ENCODE data around the gene ABI3BP.
"Not testable (repeated sequence)": the region's sequence is repeated elsewhere in the genome, so short reads cannot be mapped to it uniquely, and the experiment has no call there.

Gene ABI3BP, protein sequence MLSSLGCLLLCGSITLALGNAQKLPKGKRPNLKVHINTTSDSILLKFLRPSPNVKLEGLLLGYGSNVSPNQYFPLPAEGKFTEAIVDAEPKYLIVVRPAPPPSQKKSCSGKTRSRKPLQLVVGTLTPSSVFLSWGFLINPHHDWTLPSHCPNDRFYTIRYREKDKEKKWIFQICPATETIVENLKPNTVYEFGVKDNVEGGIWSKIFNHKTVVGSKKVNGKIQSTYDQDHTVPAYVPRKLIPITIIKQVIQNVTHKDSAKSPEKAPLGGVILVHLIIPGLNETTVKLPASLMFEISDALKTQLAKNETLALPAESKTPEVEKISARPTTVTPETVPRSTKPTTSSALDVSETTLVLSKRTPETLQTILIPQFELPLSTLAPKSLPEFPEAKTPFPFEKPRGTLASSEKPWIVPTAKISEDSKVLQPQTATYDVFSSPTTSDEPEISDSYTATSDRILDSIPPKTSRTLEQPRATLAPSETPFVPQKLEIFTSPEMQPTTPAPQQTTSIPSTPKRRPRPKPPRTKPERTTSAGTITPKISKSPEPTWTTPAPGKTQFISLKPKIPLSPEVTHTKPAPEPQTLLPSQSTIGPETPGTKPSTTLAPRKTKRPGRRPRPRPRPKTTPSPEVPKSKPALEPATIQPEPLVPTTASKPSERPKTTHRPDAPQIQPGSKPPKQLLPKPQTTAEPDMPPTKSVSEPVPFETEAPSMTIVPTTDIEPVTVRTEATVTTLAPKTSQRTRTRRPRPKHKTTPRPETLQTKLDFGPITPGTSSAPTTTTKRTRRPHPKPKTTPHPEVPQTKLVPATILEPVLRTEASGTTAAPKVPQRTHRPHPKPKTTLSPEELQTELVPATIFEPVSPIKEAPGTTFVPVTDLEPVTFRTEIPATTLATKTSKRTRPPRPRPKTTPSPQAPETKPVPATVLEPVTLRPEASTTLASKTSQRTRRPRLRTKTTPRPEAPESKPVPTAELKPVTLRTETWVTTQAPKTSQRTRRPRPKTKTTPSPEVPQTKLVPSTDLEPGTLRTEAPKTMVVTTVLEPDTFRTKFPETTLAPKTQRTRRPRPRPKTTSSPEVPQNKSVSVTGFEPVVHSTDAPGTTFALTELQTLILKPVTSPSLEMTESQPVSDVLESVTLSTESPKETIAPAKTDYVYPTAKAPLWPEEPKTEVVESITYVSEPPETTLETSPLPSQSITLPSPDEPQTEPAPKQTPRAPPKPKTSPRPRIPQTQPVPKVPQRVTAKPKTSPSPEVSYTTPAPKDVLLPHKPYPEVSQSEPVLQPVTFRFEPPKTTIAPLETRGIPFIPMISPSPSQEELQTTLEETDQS (N-terminal part only)

DNA sequence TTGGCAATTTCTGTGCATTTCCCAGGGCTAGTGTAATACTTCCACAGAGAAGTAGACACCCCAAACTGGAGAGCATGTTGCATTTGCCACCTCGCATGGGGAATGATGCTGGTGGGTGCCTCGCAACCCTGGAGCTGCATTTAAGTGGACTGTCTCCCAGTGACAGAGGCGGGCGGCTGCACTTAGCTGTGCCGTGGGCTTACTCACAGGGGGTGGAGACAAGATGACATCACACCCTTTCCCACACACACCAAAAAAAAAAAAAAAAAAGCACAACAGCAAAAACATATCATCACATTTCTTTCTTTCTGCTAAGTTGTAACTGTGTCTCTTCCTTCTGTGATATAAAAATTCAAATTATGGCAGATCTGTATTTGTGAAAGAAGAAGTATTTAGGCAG lies at the start of gene ABI3BP:
TSS of gene ABI3BP (minus strand) at position 113 of the 400 bp plus-strand sequence. CDS start at position 76, 37 bp downstream.
- no peak for DNase-seq

DNA sequence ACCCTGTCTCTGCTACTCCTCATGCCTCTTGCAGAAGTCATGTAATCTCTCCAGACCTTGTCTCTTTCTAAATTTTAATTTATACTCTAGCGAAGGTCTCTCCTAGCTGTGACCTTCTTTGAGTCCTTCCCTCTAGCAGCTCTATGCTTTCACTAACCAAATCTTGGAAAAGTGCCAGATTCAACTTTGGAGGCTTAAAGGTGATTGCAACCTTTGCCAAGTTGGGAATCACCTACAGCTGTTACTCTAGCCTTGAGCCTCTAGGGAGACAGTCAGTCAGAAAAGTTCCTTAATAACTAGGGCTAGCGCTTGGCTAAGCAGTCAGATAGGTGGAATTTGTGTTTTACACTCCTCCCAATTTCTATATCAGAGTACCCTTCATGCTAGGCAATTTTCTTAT lies 46.1 kb upstream of the ABI3BP start:
- DNase-seq, result no peak

DNA sequence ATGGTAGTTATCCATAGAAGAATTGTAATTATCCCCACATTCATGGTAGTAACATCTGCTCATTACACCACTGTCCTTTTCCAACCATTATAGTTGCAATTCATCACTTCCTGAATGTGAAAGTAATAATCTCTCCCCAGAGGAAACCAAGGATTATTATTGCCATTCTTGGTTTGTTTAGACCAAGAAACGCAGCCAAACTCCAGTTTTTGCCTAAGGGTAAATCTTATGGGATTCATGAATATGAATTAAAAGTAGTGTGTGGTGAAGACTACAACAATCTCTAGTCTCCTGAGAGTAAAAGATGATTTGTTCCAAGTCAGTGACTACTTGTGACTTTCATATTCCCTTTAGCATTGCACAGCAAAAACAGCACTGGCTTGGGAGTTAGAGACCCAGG lies 45.7 kb upstream of the ABI3BP start:
- DNase-seq, result no peak

DNA sequence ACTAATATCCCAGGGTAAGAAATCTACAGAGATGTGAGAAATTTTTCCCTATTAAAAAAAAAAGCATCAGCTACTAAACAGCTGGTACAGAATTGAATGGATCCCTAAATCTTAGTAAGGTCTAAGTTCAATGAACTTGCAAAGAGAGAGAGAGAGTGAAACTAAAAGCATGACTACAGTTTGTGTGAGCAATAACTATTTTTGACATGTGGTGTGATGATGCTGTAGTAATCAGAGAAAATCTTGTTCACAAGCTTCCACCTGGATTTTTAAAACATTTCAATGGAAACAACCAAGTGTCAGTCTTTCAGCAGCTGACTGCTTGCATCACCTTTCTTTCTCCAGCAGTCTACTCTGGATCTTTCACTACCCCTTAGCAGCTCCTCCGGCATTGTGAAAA lies 45.2 kb upstream of the ABI3BP start:
- DNase-seq, result no peak

DNA sequence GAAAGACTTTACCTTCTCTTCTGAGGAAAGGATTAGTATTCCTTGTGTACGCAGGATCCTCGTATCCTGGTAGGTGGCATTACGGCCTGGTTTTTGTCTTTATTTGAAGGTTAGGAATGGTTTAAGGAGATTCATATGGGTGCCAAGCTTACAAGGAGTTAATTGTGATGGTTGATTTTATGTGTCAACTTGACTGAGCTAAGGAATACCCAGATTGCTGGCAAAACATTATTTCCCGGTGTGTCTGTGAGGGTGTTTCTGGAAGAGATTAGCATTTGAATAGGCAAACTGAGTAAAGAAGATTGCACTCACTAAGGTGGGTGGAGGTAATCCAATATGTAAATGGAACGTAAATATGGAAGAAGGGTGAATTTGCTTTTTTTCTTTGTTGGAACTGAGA lies 44.4 kb upstream of the ABI3BP start:
- no peak for DNase-seq

DNA sequence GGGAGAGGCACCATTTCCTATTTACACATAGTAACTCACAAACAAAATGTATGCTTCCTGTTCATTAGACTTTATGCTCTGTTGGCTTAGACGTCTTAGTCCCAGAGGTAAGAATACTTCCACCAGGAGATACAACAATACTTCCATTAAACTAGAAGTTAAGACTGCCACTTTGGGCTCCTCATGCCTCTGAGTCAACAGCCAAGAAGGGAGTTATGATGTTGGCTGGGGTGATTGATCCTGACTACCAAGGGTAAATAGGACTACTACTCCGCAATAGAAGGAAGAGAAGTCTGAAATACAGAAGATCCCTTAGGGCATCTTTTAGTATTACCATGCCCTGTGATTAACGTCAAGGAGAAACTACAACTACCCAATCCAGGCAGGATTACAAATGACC lies 43.5 kb upstream of the ABI3BP start:
- no peak for DNase-seq

DNA sequence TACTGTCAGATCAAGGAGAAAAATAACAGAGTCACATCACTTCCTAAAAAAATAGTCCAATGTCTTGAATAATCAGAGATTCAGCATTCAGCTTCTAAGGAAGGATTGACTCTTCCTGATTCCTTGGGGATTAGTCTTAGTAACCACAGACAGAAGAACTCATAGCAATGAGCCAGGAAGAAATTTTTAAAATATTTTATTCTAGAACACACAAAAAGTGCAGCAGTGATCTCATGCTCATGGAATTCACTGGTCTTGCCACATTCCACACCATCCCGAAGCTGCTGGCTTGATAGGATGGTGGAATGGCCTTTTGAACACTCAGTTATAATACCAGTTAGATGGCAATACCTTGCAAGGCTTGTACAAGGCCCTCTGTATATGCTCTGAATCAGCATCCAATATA lies 43.0 kb upstream of the ABI3BP start:
- no peak for DNase-seq

DNA sequence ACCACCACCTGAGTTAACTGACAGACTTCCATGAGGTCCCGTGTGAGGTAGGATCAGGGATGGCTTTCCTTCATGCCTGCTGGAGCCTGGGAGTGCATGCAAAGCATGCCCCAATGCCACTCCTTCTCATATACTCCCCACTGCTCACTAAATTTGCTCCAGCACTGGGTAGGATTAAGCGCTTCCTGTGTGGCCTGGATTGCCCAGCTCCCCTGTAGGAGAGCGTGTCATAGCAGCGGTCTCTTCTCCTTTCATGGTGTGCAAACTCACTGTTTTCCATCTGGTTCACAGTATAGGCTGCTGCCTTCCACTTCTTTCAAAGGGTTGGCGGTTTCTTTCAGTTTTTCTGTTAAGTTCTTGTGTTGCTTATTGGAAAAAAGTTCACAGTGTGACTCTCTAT lies 34.1 kb upstream of the ABI3BP start:
- no peak for DNase-seq

DNA sequence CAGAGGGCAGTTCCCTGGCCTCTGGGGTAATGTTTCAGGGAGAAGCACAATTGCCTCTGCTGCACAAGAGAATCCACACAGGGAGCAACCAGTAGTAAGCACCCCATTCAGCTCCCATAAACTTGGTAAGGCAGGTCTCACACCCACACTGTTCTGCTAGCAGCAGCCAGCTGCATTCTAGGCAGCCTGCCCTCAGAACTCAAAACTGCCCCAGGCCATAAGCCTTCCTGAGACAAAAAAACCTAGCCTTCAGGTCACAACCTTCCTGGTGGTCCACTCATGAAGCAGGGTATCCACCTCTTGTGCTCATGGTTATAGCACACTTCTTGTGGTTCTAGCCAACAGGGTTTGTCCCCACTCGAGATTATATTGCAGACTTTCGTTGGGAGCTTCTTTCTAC lies 33.7 kb upstream of the ABI3BP start:
- DNase-seq, result no peak

DNA sequence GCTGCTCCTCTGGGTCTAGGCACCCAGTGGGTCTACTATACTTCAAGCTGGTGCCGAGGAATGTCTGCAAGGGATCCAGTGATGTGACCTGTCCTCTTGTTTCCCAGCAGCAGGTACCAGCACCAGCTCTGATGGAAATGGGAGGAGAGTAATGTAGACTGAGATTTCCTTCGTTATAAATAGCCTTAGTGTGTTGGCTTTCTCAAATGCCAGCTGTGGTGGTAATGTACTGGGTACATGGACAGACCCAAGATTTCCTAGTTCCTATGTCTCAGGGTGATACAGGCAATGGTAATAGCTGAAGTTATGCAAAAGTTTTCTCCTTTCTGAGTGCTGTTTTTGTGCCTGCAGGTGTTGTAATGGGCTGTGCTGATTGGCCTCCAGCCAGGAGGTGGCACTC lies 33.0 kb upstream of the ABI3BP start:
- no peak for DNase-seq

DNA sequence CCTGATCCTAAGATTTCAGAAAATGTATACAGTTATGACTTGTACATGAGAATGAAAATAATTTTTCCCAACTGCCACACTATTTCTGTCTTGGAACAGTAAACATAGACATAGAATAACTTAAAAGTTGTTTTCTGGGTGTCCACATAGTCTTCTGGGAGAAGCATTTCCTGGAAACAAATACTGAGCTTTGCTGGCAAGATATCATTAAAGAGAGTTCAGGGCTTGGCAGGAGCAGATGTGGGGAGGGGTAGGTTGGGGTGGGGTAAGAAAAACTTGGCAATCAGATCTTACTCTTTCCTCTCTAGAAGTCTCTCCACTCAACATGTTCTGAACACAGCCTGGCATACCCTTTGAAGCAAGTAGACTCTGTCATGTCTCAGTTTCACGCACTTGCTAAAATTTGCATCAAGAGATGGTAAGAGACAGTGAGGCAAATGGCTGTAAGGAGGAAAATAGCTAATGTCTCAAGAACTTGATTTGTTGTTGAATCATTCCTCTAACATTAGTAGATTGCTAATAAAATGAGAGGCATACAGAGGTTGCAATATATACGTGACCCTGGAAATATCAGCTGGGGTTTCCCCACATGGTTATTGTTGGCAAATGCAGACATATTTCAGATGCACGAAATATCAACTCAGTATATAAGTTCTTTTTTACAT lies 27.3 kb upstream of the ABI3BP start:
- DNase-seq, result no peak

DNA sequence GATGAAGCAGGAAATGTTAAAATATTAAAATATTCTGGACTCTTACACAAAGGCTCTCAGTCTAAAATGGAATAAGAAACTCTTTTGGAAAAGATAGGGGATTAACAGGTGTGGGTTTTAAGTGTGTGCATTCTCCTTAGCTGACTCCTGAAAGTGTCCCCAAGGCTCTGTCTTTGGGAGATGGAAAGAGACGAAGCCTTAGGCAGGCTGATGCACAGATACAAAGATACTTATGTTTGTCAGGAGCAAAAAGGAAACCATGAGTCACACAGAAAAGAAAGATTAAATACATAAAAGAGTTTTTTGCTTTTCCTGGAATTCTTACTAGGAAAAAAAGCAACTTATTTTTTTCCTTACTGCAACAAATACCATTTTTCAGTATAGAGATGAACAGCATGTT lies 23.8 kb upstream of the ABI3BP start:
- DNase-seq, result no peak

DNA sequence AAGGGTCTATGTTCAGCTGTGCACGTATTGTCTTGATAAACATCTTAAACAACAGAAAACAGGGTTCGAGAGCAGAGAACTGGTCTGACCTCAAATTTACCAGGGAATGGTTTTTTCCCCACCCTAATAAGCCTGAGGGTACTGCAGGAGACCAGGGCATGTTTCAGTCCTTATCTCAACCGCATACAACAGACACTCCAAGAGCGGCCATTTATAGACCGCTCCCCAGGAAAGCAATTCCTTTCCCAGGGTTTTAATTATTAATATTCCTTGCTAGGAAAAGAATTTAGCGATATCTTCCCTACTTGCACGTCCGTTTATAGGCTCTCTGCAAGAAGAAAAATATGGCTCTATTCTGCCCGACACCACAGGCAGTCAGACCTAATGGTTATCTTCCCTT lies 19.1 kb upstream of the ABI3BP start:
- DNase-seq, result not testable (repeated sequence)

DNA sequence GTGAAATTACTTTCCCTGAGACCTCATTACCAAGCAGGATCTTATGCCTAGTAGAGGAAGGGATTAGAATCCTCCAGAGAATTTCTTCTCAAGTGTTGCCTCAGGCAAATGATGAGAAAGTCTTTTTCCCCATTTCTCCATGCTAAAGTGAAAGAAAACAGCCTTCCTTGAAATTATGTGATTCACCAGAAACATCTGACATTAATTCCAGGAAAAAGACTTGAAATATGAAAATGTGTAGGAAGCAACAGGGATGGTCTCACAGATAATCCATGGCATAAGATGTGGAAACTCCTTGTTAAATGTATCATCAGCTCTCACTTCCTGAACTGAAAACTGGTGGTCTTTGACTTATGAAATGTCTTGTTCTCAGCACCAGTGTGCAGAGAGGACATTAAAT lies 17.9 kb upstream of the ABI3BP start:
- no peak for DNase-seq

DNA sequence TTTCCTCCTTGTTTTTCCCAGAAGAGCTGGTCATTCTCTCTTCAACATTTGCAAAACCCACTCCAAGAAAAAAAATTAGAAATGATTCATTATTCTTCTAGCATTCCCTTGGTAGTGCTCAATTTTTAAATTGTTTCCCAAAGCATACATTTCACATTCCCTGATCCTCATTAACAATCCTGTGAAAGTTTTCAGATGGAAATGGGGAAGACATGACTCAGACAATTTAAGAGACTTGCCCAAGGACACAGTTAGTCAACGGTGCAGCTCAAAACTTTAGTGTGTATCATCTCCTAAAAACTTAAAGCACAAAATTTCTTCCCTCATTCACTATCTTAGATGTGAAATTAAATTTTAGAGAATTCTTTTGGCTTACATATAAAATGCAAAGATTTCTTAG lies 17.1 kb upstream of the ABI3BP start:
- DNase-seq, result no peak

DNA sequence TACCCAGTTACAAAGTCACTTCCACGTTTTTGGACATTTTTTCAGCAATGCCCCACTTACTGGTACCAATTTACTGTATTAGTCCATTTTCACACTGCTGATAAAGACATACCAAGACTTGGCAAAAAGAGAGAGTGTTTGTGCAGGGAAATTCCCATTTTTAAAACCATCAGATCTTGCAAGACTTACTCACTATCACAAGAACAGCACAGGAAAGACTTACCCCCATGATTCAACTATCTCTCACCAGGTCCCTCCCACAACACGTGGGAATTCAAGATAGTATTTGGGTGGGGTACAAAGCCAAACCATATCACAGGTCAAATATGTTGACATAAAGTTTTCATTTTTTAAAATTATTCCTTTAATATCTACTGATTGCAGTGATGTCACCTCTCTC lies 16.2 kb upstream of the ABI3BP start:
- no peak for DNase-seq

DNA sequence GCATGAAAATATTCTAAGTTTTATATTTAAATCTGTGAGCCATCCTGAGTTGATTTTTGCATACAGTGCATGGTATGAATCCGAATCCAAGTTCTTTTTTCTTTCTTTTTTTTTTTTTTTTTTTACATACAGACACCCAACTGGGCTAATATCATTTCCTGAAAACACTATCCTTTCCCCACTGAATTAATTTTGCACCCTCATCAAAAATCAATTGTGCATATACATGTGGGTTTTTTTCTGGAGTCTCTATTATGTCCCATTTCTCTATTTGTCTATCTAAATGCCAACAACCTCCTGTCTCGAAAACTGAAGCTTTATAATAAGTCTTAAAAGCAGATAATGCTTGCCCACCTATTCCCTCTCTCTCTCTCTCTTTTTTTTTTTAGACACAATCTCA lies 5.9 kb upstream of the ABI3BP start:
- DNase-seq, result no peak

DNA sequence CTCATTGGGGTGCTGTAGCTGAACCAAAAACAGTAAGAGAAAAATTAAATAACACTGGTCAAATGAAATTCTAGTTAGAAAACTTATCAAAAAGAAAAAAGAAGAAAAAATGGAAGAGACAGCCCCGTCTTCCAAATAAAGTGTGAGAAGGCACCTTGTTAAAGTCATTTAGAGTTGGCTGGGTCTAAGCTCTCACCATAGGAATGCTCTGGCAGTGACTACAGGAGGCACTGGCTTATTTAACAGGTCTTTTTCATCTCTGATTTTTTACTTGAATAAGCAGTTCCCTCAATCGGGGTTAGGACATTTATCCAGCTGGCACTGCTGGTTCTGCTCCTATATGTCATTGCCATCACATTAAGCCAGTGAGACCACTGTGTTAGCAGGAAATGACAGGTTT lies 1.6 kb upstream of the ABI3BP start:
- no peak for DNase-seq

DNA sequence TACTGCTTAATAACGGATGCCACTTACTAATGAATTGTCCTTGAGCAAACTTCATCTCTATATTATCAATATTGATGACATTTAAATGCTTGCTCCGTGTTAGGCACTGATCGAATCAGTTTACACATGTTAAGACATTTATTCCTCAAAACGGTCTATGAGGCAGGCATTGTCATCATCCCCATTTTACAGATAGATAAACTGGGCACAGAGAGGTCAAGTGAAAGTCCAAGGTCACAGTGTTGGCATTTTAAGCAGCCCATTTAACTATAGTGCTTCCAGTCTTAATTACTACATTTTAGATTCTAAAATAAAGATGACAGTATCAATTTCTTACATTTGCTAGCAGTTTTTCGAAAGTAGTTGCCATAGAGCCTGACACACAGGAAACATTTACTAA lies 966 bp upstream of the ABI3BP start:
- no peak for DNase-seq

DNA sequence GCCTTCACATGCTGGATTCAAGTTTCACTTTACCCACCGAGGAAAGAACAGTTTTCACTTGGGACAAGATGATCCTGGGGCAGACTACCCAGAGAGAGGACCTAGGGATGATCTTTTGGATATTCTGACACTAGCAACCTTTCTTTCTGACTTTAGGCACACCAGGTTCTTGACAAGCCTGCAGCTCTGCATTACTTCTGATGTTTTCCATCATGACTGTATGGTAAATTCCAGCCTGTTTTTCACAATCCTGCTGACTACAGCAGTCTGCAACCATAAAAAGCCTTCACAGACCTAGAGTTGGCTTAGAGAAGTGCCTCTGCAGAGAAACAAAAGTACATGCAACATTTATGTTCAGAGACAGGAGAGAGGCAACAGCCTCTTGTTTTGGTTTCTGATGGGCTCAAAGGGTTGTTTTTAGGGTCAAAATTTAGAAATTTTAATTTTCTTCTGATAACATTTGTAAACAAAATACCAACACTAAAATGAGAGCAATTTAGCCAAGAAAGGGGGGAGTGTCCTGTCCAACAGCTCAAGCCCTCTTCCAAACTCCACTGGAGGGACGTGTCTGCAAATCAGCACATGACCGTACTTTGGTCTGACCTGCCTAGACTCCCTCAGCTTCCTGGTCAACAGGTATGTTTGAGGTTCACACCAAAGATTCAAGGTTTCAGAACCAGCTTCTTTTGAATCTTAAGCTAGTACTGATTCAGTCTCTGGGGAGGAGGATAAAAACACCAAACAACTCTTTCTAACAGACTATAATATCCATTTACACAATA lies 799 bp downstream of the ABI3BP start:
- DNase-seq, result no peak

DNA sequence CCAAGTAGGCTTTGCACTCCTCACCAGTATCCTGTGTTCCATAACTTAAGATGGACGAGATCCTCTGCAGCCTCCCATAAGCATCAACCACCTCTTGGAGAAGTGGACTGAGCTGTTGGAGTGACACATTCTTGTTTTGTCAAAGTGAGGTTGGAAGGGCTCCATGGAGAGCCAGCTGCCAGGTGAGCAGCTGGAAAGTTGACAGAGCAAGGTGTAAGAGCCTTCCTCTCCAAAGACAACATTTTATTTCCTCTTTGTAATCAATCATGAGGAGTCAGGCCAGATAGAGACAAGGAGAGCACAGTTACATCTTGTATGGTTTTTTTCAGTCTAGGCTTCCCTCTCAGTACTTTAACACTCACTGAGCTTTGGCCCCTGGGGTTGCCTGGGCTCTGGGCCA lies 5.1 kb downstream of the ABI3BP start:
- DNase-seq, result no peak

DNA sequence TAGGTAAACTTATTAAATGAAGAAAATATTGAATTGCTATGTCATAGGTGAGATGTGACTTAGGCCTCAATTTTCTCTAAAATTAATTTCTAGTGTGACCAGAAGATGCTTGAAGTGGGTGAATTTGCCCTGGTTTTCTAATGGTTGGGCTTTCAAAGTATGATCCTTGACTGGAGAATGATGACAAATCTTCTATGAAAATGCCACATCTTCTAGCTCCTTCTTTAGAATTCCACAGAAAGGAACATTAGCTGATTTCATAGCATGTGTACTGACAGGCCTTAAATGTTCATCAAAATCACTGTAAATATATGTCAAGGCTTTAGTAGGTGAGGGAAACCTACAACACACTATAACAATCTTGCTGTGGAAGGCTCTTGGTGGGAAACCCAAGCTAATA lies 8.9 kb downstream of the ABI3BP start:
- no peak for DNase-seq
